Superior temporal gyrus (tissue), 1 donor: ENCODE measurements around the gene TMEM132C.
A peak's percentile ranks its signal among the peaks of the same experiment; 100 is the strongest.

Experiments used
- DNase-seq: peaks from one replicate; pipeline ENCODE4 v3.0.0-alpha.2; 2016; ENCODE audit errors: extremely low spot score

Gene TMEM132C

GRCh38 chr12:128607641-128608040 lies 340.7 kb downstream of the TMEM132C start:
- DNase-seq = no peak

GRCh38 chr12:128609861-128610260 lies 342.9 kb downstream of the TMEM132C start:
- no peak for DNase-seq

GRCh38 chr12:128611736-128612135 lies 344.8 kb downstream of the TMEM132C start:
- no peak for DNase-seq

GRCh38 chr12:128612150-128612850 lies 345.3 kb downstream of the TMEM132C start:
- no peak for DNase-seq

- DNase-seq = no peak
Measured at GRCh38 chr12:128613837-128614590, 347.0 kb downstream of the TMEM132C start.

GRCh38 chr12:128617304-128617833 lies 350.4 kb downstream of the TMEM132C start:
- DNase-seq = no peak

GRCh38 chr12:128619263-128619662 lies 352.3 kb downstream of the TMEM132C start:
- no peak for DNase-seq

- no peak for DNase-seq
Measured at GRCh38 chr12:128621304-128621703, 354.3 kb downstream of the TMEM132C start.

GRCh38 chr12:128623748-128624147 lies 356.8 kb downstream of the TMEM132C start:
- no peak for DNase-seq

GRCh38 chr12:128626808-128627320 lies 359.9 kb downstream of the TMEM132C start:
- no peak for DNase-seq

GRCh38 chr12:128627659-128628058 lies 360.7 kb downstream of the TMEM132C start:
- no peak for DNase-seq

GRCh38 chr12:128629979-128630378 lies 363.0 kb downstream of the TMEM132C start:
- no peak for DNase-seq

GRCh38 chr12:128637642-128638606 lies 371.0 kb downstream of the TMEM132C start:
- no peak for DNase-seq

- DNase-seq = no peak
Measured at GRCh38 chr12:128639089-128639488, 372.1 kb downstream of the TMEM132C start.

GRCh38 chr12:128643155-128643554 lies 376.2 kb downstream of the TMEM132C start:
- DNase-seq = no peak

GRCh38 chr12:128644664-128645296 lies 377.8 kb downstream of the TMEM132C start:
- DNase-seq = peak; percentile 40

- no peak for DNase-seq
Measured at GRCh38 chr12:128649902-128650301, 382.9 kb downstream of the TMEM132C start.

GRCh38 chr12:128652136-128652751 lies 385.3 kb downstream of the TMEM132C start:
- peak; percentile 52 for DNase-seq

- no peak for DNase-seq
Measured at GRCh38 chr12:128654468-128654867, 387.5 kb downstream of the TMEM132C start.

- DNase-seq = no peak
Measured at GRCh38 chr12:128657378-128657777, 390.4 kb downstream of the TMEM132C start.
